Endothelial cell of umbilical vein (primary cell): ENCODE data around the gene PRKAR1B. TPM values are rescaled to one million over a fixed set of nuclear protein-coding genes. Genes with fewer than 3 reads are reported as not detected.

Experiments used
- BruUV-seq: library from RNA; stranded (reverse); fragments of 400-500 nt; replicated peaks from 2 replicates; lab custom pipeline; 2021; lab: Mats Ljungman, UMichigan
- CTCF ChIA-PET: fragments of 300-600, 350-600 bp; sonication (Branson Sonifier 250); formaldehyde crosslinking; loops from one replicate; lab custom pipeline; 2021; ENCODE audit warnings: antibody characterized with exemption, inconsistent platforms; lab: Charles Lee
- POLR2A ChIA-PET: fragments of 300-600, 350-600 bp; sonication (Branson Sonifier 250); formaldehyde crosslinking; loops from one replicate; lab custom pipeline; 2021; ENCODE audit warnings: antibody characterized with exemption, inconsistent platforms; lab: Charles Lee
- DNase-seq: peaks from one replicate; pipeline ENCODE4 v3.0.0-alpha.2; 2011; ENCODE audit warnings: low read depth, low spot score
- FAIRE-seq: peaks from 2 replicates; lab custom pipeline; 2011; peaks lifted over from hg19 to GRCh38; lab: Jason Lieb, UNC
- H2AFZ ChIP-seq: 2 replicates; pipeline ENCODE4 v1.6.0; 2012; ENCODE audit warnings: low read depth, low read length, control low read depth, inconsistent platforms
- H3K27ac ChIP-seq: 2 replicates; pipeline ENCODE4 v1.5.1; 2011; ENCODE audit warnings: low read depth, mild to moderate bottlenecking, control low read depth, low read length, moderate library complexity; ENCODE audit not compliant: insufficient read depth
- H3K27me3 ChIP-seq, 2 experiments: 2 replicates each; pipeline versions ENCODE4 v1.6.0 to v1.6.1; 2011; ENCODE audit warnings: low read length in 2 of 2, mixed read lengths in 1 of 2; ENCODE audit not compliant: control insufficient read depth in 2 of 2, insufficient read depth in 2 of 2
- H3K36me3 ChIP-seq, 2 experiments: 2 replicates in 1 of 2; 3 replicates in 1 of 2; pipeline ENCODE4 v1.5.1; 2011; ENCODE audit warnings: low read length in 2 of 2, mild to moderate bottlenecking in 1 of 2, moderate library complexity in 1 of 2; ENCODE audit not compliant: control insufficient read depth in 2 of 2, insufficient read depth in 2 of 2; ENCODE audit errors: extremely low read depth in 1 of 2
- H3K4me1 ChIP-seq: 3 replicates; pipeline ENCODE4 v1.5.1; 2011; ENCODE audit warnings: mild to moderate bottlenecking, low read length; ENCODE audit not compliant: control insufficient read depth, insufficient read depth; ENCODE audit errors: extremely low read depth
- H3K4me2 ChIP-seq: 2 replicates; pipeline ENCODE4 v1.6.1; 2011; ENCODE audit warnings: low read length, control low read depth, mixed read lengths; ENCODE audit not compliant: insufficient read depth
- H3K4me3 ChIP-seq, 3 experiments: fragments of 200-600 bp in 1 of 3; sonication (generic), shearing (Covaris generic) in 1 of 3; replicated peaks in 1 of 3; 2 replicates each; pipeline ENCODE4 v1.5.1; 2011 to 2016; ENCODE audit warnings: control low read depth in 3 of 3, low read length in 3 of 3, mild to moderate bottlenecking in 2 of 3, inconsistent platforms in 1 of 3, low read depth in 1 of 3, moderate library complexity in 1 of 3; ENCODE audit not compliant: insufficient read depth in 1 of 3
- H3K79me2 ChIP-seq: 2 replicates; pipeline ENCODE4 v1.6.0; 2012; ENCODE audit warnings: low read length, inconsistent platforms; ENCODE audit not compliant: control insufficient read depth, insufficient read depth
- H3K9ac ChIP-seq: replicated peaks from 2 replicates; pipeline ENCODE3; 2011; ENCODE audit warnings: low read length, control low read depth; ENCODE audit not compliant: insufficient read depth; ENCODE audit errors: extremely low read depth
- H3K9me1 ChIP-seq: replicated peaks from 3 replicates; pipeline ENCODE4 v1.6.0; 2011; ENCODE audit warnings: mild to moderate bottlenecking, low read length; ENCODE audit not compliant: control insufficient read depth, insufficient read depth; ENCODE audit errors: extremely low read depth
- H3K9me3 ChIP-seq: replicated peaks from 2 replicates; pipeline ENCODE4 v1.5.1; 2012; ENCODE audit warnings: low read length, inconsistent platforms; ENCODE audit not compliant: control insufficient read depth, insufficient read depth
- H4K20me1 ChIP-seq: replicated peaks from 2 replicates; pipeline ENCODE3; 2011; ENCODE audit warnings: mild to moderate bottlenecking, low read length; ENCODE audit not compliant: control insufficient read depth, insufficient read depth; ENCODE audit errors: extremely low read depth
- FOS ChIP-seq: IDR thresholded peaks from 2 replicates; pipeline ENCODE4 v1.6.1; 2011; ENCODE audit warnings: mild to moderate bottlenecking, low read length, moderate library complexity, borderline replicate concordance; ENCODE audit not compliant: insufficient read depth
- GATA2 ChIP-seq: IDR thresholded peaks from 2 replicates; pipeline ENCODE4 v1.7.0; 2011; ENCODE audit warnings: low read depth, mild to moderate bottlenecking, moderate library complexity, mixed read lengths, low read length; ENCODE audit not compliant: insufficient read length, insufficient read depth
- dilution Hi-C: fragments of 300-500 bp; cut with MboI; formaldehyde crosslinking; loops from one replicate; pipeline ENCODE4 v1.15.0; 2019; ENCODE audit warnings: low sequenced_read_pairs; ENCODE audit not compliant: extremely low pct_ligation_motif_present
- intact Hi-C: fragments of 100-400 bp; cut with micrococcal nuclease; formaldehyde crosslinking; loops from one replicate; pipeline ENCODE4 v1.10.0; 2022
- polyA plus RNA-seq, 4 experiments: library from polyadenylated mRNA; depleted of rRNA in 3 of 4; stranded (reverse) in 3 of 4; unstranded in 1 of 4; fragments of >200 nt; gene quantifications; 2 replicates each; pipeline versions ENCODE4 v1.2.1 to v1.2.3, GENCODE V29; 2011 to 2012; ENCODE audit warnings: missing spikeins in 1 of 4
- total RNA-seq: library from RNA; stranded (reverse); gene quantifications from 2 replicates; pipeline ENCODE4 v1.2.3, GENCODE V29; 2021

Gene PRKAR1B
- total and polyA plus RNA-seq, 2 donors (not counting 3 experiments of a cell fraction or from before 2014, with no cell fraction given), result 15.4 to 29.2 TPM

- POLR2A ChIA-PET, result no interaction called here
- CTCF ChIA-PET, result no interaction called here
- no peaks in the 10 kb centered on the region for H3K4me1 ChIP-seq
- dilution Hi-C loops, result no loop called here
- H3K9me3 ChIP-seq, result no peaks in the 10 kb centered on the region
- no peak overlapping the region for H3K9ac ChIP-seq
- H3K27ac ChIP-seq, result no peak overlapping the region
- DNase-seq, result no peak
- no peak overlapping the region for H2AFZ ChIP-seq
- peaks cover 0 to 19% of the 10 kb centered on the region in 2 experiments for H3K36me3 ChIP-seq
- intact Hi-C loops, result no loop called here
- no peak for TF ChIP-seq GATA2
- no peak overlapping the region for H3K4me2 ChIP-seq
- no peaks in the 10 kb centered on the region for H3K9me1 ChIP-seq
- H3K79me2 ChIP-seq, result no peaks in the 10 kb centered on the region
- H4K20me1 ChIP-seq, result no peaks in the 10 kb centered on the region
- no peak for FAIRE-seq
- H3K27me3 ChIP-seq, result no peaks in the 10 kb centered on the region
- no TSS peak for BruUV-seq
- no peak overlapping the region for H3K4me3 ChIP-seq
Observed at GRCh38 chr7:585229-585711, 141.8 kb downstream of the PRKAR1B start.

- Histone ChIP-seq H2AFZ (no peak overlapping the region), H4K20me1 (no peaks in the 10 kb centered on the region), H3K4me1 (no peaks in the 10 kb centered on the region), H3K27me3 (no peaks in the 10 kb centered on the region), H3K4me2 (no peak overlapping the region), H3K27ac (no peak overlapping the region), H3K36me3 (peaks cover 0 to 19% of the 10 kb centered on the region in 2 experiments), H3K4me3 (no peak overlapping the region), H3K9me1 (no peaks in the 10 kb centered on the region), H3K79me2 (no peaks in the 10 kb centered on the region), H3K9me3 (no peaks in the 10 kb centered on the region), H3K9ac (no peak overlapping the region)
- intact Hi-C loops (no loop called here), dilution Hi-C loops (no loop called here)
- CTCF ChIA-PET, result no interaction called here
- FAIRE-seq, result no peak
- TF ChIP-seq GATA2, result no peak
- TF ChIP-seq FOS, result no peak
- no peak for DNase-seq
- POLR2A ChIA-PET, result no interaction called here
- BruUV-seq, result no TSS peak
Observed at GRCh38 chr7:584820-585219, 142.3 kb downstream of the PRKAR1B start.
